MV-4-11 (cell line): Measurements from ENCODE around the gene SMDT1.
"Not testable (repeated sequence)": the region's sequence is repeated elsewhere in the genome, so short reads cannot be mapped to it uniquely, and the experiment has no call there.

Source experiments
- DNase-seq: peaks from one replicate; lab custom pipeline; 2025; lab: John Stamatoyannopoulos, UW

The SMDT1 gene

GRCh38 chr22:42070517-42071422, 8.7 kb upstream of the SMDT1 start, which contains the start of gene NAGA:
Gene NAGA, minus strand, starts transcription at chr22:42070812. Its CDS starts 515 bp downstream, at chr22:42070297.
- peak; percentile 99 for DNase-seq

- DNase-seq = not testable (repeated sequence)
Measured at GRCh38 chr22:42071508-42071907, 8.0 kb upstream of the SMDT1 start.

- DNase-seq = no peak
Measured at GRCh38 chr22:42072606-42073330, 6.7 kb upstream of the SMDT1 start.

GRCh38 chr22:42073621-42074041, 5.9 kb upstream of the SMDT1 start:
- no peak for DNase-seq

GRCh38 chr22:42074132-42074811, 5.2 kb upstream of the SMDT1 start, which contains the start of gene PHETA2:
Gene PHETA2, plus strand, starts transcription at chr22:42074248. Its CDS starts 3,046 bp downstream, at chr22:42077294.
- DNase-seq = no peak

- DNase-seq = no peak
Measured at GRCh38 chr22:42074846-42075676, 4.4 kb upstream of the SMDT1 start.

GRCh38 chr22:42076764-42077485, 2.6 kb upstream of the SMDT1 start:
- DNase-seq = no peak

DNA sequence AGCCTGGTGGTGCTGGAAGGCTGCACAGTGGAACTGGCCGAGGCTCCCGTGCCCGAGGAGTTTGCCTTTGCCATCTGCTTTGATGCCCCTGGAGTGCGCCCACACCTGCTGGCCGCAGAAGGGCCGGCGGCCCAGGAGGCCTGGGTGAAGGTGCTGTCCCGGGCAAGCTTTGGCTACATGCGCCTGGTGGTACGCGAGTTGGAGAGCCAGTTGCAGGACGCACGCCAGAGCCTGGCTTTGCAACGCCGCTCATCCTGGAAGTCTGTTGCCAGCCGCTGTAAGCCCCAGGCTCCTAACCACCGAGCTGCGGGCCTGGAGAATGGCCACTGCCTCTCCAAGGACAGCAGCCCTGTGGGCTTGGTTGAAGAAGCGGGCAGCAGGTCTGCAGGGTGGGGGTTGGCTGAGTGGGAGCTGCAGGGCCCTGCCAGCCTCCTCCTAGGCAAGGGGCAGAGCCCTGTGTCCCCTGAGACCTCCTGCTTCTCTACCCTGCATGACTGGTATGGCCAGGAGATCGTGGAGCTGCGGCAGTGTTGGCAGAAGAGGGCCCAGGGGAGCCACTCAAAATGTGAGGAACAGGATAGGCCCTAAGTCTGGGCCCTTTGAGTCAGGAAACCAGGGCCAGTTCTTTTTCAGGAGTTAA, 1.9 kb upstream of the SMDT1 start:
- DNase-seq = no peak

- DNase-seq = no peak
Measured at GRCh38 chr22:42078469-42079318, 806 bp upstream of the SMDT1 start.

DNA sequence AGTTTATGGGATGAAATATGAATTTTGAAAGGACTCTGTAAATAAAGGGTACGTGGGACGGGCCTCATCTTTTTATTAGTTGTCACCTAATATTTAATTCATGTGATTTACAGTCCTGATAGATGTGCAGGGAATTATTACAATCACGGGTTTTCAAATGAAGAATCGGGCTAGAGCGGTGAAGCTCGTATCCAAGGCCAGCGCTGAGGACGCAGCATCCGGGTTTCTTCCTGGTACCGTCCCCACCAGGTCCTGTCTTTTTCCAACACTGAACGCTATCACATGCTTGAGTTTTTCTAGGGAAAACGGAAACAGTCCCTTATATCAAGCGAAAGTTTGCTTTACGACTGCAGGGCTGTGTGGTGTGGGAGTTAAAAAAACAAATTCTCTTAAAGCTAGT, 787 bp downstream of the SMDT1 start:
- no peak for DNase-seq

- DNase-seq = no peak
Measured at GRCh38 chr22:42083119-42083518, 3.6 kb downstream of the SMDT1 start.

- DNase-seq = no peak
Measured at GRCh38 chr22:42084874-42085273, 5.4 kb downstream of the SMDT1 start.

- no peak for DNase-seq
Measured at GRCh38 chr22:42086051-42086450, 6.6 kb downstream of the SMDT1 start.

DNA sequence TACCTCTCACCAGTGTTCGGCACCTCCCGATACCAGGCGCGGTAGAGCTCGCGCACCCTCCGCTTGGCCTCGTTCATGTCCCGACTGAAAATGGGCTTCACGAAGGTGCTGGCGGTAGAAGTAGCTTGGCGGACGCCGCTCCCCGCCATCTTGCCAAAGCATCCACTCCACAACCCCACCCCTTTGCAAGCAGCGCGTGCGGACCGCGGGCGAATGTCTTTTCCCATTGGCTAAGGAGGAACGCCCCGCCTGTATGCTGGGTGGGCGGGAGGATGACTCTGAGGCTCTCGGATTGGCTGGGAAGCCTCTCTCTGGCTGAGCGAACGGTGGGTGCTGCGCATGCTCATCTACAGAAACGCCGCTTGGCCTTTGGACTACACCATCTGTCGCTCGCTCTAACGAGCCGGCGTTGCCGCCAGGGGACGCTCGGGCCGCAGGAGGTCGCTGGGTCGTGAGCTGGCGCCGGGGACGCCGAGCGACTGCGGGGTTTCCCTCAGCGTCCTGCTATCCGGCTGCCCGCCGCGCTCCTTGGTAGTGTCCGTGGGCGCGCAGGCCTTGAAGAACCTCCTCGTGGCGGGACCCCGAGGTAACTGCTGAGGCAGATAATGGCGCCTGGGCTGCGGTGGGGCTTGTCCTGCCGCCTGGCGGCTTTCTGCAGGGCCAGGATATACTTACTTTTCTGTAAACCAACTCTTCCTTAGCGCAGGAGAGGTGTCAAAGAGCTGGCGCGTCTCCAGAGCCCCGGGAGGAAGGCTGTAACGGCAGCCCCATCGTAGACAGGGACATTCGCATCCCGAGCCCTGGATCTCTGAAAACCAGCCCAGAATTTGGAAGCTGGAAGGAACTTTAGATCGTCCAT, 11.3 kb downstream of the SMDT1 start, which contains the start of gene NDUFA6:
Gene NDUFA6 (minus strand): TSS at position 177 of the 859 bp plus-strand sequence. CDS start 28 bp downstream, at position 149.
- peak; percentile 100 for DNase-seq

DNA sequence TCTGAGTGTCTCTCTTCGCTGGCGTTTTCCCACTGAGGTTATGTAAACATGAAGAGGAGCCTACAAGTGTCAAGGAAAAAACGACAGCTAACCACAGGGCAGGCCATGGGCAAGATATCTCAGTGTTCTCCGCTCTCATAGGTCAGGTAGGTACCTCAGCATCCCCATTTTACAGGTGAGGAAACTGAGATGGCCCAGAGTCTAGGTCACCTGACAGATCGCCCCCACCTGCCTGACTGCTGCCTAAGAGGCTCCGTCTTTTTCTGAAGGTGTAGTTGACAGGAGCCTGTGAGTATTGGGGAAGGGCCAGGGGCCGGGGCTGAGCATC, 11.9 kb downstream of the SMDT1 start:
- DNase-seq = no peak

GRCh38 chr22:42101199-42101598, 21.7 kb downstream of the SMDT1 start:
- DNase-seq = no peak

GRCh38 chr22:42104332-42104860, 24.9 kb downstream of the SMDT1 start:
- DNase-seq = not testable (repeated sequence)

DNA sequence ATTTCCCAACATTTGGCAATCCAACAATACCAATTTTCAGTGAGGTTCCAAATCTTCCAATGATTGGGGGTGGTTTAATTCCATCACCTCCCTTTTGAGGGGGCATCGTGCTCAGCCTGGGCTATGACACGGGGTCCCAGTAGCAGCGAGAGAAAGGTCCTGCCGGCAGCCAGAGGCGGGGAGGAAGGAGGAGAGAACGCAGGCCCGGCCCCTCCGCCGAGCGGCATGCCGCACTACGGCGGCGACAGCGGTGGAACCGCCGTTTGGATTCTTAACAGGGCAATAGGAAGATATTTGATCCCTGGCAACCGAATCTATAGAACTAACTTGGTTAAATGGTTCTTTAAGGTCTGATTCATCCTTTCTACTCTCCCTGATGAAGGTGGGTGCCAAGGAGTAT, 29.3 kb downstream of the SMDT1 start:
- no peak for DNase-seq
